HCT116 (cell line): ENCODE data around the gene SLC44A4.

Experiments used
- EZH2 ChIP-seq: fragments of 200-600 bp; sonication (generic); IDR thresholded peaks from 2 replicates; pipeline ENCODE4 v1.6.1; 2017; ENCODE audit warnings: antibody characterized with exemption, mixed run types
- EZH2phosphoT487 ChIP-seq: fragments of 200-600 bp; IDR thresholded peaks from 2 replicates; pipeline ENCODE4 v1.6.1; 2018; ENCODE audit warnings: antibody characterized with exemption, borderline replicate concordance
- FOSL1 ChIP-seq: IDR thresholded peaks from 2 replicates; pipeline ENCODE4 v1.6.1; 2012; ENCODE audit warnings: low read depth
- JUND ChIP-seq: IDR thresholded peaks from 2 replicates; pipeline ENCODE4 v1.6.1; 2012
- POLR2A ChIP-seq: IDR thresholded peaks from 2 replicates; pipeline ENCODE4 v1.7.0; 2011; ENCODE audit warnings: borderline replicate concordance; ENCODE audit not compliant: insufficient read depth, insufficient read length; ENCODE audit errors: extremely low read depth
- SP1 ChIP-seq: IDR thresholded peaks from 2 replicates; pipeline ENCODE4 v1.6.1; 2012; ENCODE audit warnings: low read depth
- SRF ChIP-seq: IDR thresholded peaks from 2 replicates; pipeline ENCODE4 v1.6.1; 2012; ENCODE audit warnings: low read depth
- TCF7L2 ChIP-seq: IDR thresholded peaks from 2 replicates; pipeline ENCODE4 v1.7.0; 2011; ENCODE audit warnings: borderline replicate concordance, inconsistent platforms; ENCODE audit not compliant: insufficient read depth, insufficient read length; ENCODE audit errors: extremely low read depth
- YY1 ChIP-seq: IDR thresholded peaks from 2 replicates; pipeline ENCODE4 v1.6.1; 2011; ENCODE audit warnings: low read length, low read depth, moderate library complexity, mild to moderate bottlenecking; ENCODE audit not compliant: insufficient replicate concordance; ENCODE audit errors: extremely low read depth
- TF ChIP-seq, protein P1 (sequence below): IDR thresholded peaks from 2 replicates; pipeline ENCODE4 v1.6.1; 2012; ENCODE audit warnings: low read depth
- TF ChIP-seq, protein P2 (sequence below), 3 experiments: fragments of 200-600 bp in 1 of 3; sonication (generic) in 1 of 3; IDR thresholded peaks in 2 of 3; conservative IDR thresholded peaks in 1 of 3; 2 replicates each; pipeline ENCODE4 v1.5.1; 2012 to 2017; ENCODE audit warnings: low read depth in 2 of 3, low read length in 2 of 3, antibody characterized with exemption in 1 of 3, borderline replicate concordance in 1 of 3, control low read depth in 1 of 3, mild to moderate bottlenecking in 1 of 3, mixed read lengths in 1 of 3, mixed run types in 1 of 3, moderate library complexity in 1 of 3; ENCODE audit not compliant: insufficient read depth in 1 of 3
- TF ChIP-seq, protein P3 (sequence below): IDR thresholded peaks from 2 replicates; pipeline ENCODE4 v1.6.1; 2012
- TF ChIP-seq, protein P4 (sequence below): IDR thresholded peaks from 2 replicates; pipeline ENCODE4 v1.6.1; 2012

DNA sequence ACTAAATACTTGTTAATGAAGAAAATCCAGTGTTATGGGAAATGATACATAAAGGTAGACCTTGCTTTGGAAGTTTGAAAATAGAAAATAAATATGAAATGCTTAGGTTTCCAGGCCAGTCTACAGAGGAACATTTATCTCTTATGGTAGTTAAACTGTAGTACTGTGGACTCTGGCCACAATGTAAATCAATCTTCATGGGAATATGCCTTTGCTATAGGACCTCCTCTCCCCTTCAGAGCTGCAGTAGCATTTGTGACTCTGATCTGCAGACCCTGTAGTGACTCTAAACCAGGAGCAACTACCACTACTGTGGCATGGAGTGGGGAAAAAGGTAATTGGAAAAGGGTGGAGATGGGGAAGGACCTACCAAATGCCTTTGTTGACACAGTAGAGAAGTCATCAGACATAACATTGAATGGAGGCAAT, 58.9 kb downstream of the SLC44A4 start:
- TF ChIP-seq, protein P1, sequence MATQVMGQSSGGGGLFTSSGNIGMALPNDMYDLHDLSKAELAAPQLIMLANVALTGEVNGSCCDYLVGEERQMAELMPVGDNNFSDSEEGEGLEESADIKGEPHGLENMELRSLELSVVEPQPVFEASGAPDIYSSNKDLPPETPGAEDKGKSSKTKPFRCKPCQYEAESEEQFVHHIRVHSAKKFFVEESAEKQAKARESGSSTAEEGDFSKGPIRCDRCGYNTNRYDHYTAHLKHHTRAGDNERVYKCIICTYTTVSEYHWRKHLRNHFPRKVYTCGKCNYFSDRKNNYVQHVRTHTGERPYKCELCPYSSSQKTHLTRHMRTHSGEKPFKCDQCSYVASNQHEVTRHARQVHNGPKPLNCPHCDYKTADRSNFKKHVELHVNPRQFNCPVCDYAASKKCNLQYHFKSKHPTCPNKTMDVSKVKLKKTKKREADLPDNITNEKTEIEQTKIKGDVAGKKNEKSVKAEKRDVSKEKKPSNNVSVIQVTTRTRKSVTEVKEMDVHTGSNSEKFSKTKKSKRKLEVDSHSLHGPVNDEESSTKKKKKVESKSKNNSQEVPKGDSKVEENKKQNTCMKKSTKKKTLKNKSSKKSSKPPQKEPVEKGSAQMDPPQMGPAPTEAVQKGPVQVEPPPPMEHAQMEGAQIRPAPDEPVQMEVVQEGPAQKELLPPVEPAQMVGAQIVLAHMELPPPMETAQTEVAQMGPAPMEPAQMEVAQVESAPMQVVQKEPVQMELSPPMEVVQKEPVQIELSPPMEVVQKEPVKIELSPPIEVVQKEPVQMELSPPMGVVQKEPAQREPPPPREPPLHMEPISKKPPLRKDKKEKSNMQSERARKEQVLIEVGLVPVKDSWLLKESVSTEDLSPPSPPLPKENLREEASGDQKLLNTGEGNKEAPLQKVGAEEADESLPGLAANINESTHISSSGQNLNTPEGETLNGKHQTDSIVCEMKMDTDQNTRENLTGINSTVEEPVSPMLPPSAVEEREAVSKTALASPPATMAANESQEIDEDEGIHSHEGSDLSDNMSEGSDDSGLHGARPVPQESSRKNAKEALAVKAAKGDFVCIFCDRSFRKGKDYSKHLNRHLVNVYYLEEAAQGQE: no peak
- TF ChIP-seq TCF7L2 (no peak), JUND (no peak), FOSL1 (no peak), YY1 (no peak), POLR2A (no peak), SP1 (no peak), EZH2phosphoT487 (no peak), EZH2 (no peak), SRF (no peak)
- TF ChIP-seq, protein P2, sequence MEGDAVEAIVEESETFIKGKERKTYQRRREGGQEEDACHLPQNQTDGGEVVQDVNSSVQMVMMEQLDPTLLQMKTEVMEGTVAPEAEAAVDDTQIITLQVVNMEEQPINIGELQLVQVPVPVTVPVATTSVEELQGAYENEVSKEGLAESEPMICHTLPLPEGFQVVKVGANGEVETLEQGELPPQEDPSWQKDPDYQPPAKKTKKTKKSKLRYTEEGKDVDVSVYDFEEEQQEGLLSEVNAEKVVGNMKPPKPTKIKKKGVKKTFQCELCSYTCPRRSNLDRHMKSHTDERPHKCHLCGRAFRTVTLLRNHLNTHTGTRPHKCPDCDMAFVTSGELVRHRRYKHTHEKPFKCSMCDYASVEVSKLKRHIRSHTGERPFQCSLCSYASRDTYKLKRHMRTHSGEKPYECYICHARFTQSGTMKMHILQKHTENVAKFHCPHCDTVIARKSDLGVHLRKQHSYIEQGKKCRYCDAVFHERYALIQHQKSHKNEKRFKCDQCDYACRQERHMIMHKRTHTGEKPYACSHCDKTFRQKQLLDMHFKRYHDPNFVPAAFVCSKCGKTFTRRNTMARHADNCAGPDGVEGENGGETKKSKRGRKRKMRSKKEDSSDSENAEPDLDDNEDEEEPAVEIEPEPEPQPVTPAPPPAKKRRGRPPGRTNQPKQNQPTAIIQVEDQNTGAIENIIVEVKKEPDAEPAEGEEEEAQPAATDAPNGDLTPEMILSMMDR (IDR thresholded peaks at IDR 0.05 in 2 of 3, conservative IDR thresholded peaks at IDR 0.05 in 1 of 3; ENCODE audit: borderline replicate concordance in 1 of 3, insufficient read depth in 1 of 3, low read depth in 2 of 3, low read length in 2 of 3): no peak
- TF ChIP-seq, protein P3, sequence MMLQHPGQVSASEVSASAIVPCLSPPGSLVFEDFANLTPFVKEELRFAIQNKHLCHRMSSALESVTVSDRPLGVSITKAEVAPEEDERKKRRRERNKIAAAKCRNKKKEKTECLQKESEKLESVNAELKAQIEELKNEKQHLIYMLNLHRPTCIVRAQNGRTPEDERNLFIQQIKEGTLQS: no peak
- TF ChIP-seq, protein P4, sequence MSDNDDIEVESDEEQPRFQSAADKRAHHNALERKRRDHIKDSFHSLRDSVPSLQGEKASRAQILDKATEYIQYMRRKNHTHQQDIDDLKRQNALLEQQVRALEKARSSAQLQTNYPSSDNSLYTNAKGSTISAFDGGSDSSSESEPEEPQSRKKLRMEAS: no peak
